GM19328 (cell line): Measurements from ENCODE around the gene ZBTB16.
A peak's percentile ranks its signal among the peaks of the same experiment; 100 is the strongest.

ENCODE experiments used
- ATAC-seq: cut with Tn5 transposase; IDR thresholded peaks from one replicate; pipeline ENCODE4 v1.9.1; 2021; ENCODE audit warnings: mild to moderate bottlenecking, moderate library complexity; ENCODE audit not compliant: unreplicated experiment

Gene ZBTB16

DNA sequence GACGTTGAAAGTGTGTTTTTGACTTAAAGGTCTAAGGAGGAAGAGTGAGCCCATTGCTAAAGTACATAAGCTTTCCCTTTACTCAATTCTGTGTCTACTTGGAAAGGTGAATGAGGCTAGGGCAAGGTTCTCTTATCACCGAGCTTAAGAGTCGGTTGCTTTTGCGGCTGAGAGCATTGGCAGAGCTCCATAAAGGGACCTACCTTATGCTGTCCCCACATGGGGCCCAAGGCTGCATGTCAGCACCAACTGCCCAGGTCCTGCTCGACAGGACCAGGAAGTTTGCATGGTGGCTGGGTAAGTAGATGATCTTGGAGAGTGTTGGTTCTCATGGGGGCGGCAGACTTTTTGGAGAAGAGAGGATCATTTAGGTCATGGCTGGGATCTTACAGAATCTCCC is 91.2 kb downstream of the ZBTB16 start:
- ATAC-seq, result no peak

DNA sequence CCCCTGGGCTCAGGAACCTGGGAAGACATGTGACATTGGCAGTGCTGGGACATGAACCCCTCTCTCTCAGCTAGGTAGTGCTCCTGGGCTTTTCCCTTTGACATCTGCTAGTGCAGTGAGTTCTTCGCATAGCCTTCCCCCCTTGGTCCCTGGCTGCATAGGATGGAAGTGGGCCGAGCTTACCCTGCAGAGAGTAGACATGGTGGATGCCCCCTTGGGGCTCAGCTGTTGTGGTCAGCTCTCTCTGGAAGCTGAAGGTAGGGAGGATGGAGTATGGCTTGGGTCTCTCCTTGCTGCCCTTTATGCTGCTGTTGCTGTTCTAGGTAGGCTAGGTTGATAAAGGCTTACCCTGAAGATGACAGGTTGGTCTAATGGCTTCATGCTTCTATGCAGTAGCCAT is 92.1 kb downstream of the ZBTB16 start:
- ATAC-seq, result no peak

DNA sequence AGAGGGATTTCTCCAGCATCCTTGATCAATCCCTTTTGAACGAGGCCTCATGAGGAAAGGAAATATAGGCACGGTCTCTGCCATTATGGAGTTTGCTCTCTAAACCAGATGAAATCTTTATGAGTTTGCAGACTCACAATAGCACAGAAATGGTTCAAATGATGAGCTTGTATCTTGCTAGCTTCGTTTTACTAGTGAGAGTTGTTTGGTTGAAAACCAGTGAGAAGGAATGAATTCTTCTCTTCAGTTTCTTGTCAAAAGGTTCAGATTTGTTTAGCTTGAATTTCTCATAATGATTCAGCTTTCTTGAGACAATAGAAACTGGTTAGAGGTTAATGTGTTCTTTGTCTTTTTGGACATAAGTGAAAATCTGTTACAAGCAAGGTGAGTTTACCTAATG is 92.7 kb downstream of the ZBTB16 start:
- no peak for ATAC-seq

- no peak for ATAC-seq
Observed at GRCh38 chr11:114152785-114153184, 93.3 kb downstream of the ZBTB16 start.

GRCh38 chr11:114153224-114153623 is 93.7 kb downstream of the ZBTB16 start:
- no peak for ATAC-seq

- no peak for ATAC-seq
Observed at GRCh38 chr11:114154271-114155047, 94.9 kb downstream of the ZBTB16 start.

GRCh38 chr11:114155116-114155515 is 95.6 kb downstream of the ZBTB16 start:
- ATAC-seq, result no peak

DNA sequence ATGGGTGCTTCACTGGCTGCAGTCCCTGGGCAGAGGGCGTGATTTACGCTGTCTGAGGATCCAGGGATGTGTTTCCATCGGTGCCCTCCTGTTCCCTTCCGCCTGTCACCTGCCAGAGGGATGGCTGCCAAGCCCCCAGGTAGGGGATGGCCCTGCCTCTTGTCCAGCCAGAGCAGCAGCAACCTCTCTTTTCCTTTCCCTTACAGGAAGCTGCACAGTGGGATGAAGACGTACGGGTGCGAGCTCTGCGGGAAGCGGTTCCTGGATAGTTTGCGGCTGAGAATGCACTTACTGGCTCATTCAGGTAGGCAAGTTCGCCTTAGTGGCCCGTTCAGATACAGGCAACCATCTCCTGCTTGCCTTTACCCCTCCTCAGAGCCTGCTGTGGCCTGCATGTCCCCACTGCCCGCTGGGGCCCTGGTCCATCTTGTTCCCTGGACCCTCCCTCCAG is 96.6 kb downstream of the ZBTB16 start:
- ATAC-seq, result no peak

- no peak for ATAC-seq
Observed at GRCh38 chr11:114156782-114157181, 97.3 kb downstream of the ZBTB16 start.

GRCh38 chr11:114157476-114158050 is 98.1 kb downstream of the ZBTB16 start:
- ATAC-seq, result no peak

DNA sequence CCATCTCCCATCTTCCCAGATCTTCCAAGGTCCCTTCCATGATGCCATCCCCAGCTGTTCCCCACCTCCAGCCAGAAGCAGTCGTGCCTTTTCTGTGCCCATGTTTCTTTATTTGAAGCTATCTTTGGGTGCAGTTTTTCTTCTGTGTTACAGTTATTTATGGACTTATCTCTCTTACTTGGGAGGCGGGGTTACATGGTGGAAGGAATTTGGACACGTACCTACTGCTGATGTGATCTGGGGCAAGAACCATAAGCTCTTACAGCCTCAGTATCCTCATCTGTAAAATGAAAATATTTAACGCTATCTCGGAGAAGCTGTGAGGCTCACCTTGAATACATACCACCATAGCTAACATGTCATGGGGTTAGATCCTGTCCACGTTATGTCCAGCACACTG is 98.9 kb downstream of the ZBTB16 start:
- ATAC-seq, result no peak

DNA sequence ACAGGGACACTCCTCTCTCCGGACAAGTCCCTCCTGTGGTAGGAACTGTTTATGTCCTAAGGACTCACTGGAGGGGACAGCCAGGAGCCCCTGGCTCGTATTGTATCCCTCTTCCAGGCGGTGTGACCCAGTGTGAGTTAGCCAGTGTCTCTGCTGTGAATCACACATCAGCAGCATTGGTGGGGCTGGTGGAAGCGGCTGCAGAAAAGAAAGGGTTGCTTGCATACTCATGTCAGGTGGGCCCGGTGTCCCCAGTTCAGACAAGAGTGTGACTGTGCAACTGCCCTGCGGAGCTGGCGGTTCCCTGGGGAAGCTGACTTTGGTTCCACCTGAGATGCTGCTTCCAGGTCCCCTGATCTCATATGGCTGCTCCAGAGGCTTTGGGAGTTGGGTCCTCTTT is 99.4 kb downstream of the ZBTB16 start:
- ATAC-seq, result no peak

GRCh38 chr11:114159320-114159719 is 99.8 kb downstream of the ZBTB16 start:
- ATAC-seq, result no peak

DNA sequence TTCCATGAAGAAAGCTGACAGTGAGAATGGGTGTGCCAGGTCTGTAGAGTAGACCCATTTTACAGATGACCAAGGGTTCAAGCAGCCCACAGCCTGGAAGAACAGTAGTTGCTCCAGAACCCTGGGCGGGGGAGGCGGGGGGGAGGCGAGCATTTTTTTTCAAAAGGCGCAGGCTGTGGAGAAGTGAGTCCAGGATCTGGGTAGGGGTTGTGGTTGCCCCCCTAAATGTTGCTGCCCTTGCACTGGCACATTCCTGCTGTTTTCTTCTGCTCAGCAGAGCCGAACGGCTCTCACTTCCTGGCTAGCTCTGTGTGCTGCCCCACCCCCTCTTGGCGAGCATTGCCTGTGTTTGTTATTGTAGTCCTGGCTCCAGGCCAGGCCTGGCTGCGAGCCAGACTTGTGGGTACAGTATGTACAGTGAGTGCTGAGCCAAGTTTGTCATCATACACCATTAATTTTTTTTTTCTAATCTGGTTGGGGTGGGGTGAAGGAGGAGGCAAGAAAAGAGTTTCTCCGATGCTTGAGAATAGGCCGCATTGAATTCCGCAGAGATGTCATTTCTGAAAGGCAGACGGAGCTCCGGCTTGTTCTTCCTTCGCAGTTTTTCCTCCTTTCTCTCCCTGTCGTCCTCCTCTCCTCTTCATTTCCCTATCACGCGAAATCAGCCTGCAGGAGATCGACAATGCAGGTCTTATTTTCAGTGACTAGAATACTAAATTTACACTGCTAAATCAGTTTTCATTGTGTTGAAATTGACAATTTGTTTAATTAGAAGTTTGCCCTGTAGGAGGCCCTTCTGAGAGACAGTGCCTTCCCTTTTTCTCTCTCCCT is 100.5 kb downstream of the ZBTB16 start:
- ATAC-seq, result peak; percentile 70

- ATAC-seq, result no peak
Observed at GRCh38 chr11:114160894-114161293, 101.4 kb downstream of the ZBTB16 start.

DNA sequence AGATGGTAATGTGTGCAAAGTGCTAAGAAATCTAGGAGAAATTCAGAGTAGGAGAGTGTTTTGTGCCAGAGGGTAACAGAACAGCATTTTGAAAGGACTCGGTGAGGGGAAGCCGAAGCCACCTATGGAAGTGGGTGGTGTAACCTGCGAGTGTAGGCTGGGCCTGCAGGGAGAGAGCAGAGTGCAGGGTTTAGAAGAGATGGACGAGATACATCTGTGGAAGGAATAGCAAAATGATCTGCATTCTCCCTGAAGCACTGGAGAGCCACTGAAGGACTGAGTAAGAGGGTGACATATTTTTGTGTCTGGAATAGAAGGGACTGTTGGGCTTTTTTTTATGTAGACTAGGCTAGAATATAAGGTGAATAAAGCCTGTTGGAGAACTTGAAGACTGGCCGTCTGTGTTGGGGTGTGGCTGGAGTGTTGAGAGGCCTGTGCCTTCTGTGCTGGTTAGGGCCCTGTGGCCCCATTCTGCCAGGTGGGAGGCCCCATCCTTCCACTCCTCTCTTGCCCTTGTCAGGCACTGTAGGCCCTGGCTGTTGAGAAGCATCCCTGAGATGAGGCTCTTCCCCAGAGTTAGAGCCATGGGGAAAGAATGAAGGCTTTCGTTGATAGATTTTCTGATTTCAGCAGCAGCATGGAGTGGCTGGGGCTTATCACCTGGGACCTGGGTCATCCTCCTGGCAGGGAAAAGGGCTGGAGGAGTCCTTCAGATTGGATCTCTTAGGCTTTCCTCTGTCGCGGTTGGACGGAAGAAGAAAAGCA is 102.2 kb downstream of the ZBTB16 start:
- ATAC-seq, result no peak

DNA sequence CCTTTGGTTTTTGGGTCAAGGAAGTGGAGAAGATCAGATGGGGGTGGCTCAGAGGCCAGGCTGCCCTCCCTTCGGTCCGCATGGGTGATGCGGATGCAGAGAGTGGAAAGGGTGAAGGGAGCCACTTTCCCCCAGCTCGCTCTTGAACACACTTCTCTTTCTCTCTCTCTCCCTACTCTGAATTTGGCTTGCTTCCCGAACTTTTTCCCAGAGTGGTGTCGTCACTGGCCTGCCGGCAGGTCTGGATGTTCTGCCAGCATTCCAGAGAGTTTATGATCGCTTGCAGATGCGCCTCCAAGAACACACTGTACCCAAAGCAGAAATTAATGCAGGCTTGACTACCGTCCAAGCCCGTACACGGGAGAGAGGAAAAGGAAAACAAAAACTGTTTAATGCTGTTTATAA is 103.2 kb downstream of the ZBTB16 start:
- ATAC-seq, result no peak

- ATAC-seq, result no peak
Observed at GRCh38 chr11:114163229-114163631, 103.7 kb downstream of the ZBTB16 start.

DNA sequence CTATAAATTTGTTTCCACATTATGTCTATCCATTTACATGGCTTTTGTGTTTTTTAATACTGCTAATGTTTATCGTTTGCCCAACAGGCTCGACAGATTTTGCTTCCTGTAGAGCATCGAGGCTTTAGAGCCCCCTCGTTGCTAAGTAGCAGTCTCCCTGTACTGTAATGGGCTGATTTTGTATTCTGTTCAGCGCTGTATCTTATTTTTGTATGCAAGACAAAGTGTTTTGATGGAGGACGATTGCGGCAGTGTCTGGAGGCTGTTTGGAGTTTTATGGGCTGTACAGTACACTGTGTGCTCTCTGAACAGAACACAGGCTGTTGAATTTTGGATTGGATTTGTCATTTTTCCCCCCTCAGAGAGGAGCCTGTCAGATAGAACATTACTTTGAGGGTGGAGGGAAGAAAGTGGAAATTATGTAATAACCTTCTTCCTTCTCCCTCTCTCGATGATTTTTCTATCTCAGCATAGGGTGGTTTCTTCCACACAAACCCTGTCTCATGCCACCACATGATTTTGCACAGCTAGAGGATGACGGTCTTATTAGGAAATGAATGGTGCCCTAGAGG is 104.4 kb downstream of the ZBTB16 start:
- no peak for ATAC-seq

DNA sequence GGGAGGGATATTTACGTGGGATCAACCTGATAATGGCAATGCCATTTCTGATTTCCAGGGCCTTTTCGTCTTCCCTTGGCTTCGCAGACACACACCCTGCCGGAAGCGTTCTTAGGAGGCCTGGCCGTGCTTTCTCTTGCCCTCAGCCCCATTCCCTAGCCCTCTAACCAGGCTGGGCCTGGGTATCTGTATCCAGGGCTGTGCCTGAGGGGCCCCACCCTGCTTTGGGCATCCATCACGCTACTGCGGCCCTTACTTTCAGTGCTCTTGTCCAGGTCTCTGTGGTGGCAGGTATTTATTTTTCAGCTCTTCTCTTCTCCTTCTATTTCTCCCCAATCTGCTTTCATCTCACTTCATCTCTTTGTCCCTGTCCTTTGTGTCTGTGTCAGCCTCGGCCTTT is 105.0 kb downstream of the ZBTB16 start:
- ATAC-seq, result no peak
